GM10266 (cell line): ENCODE measurements around the gene AMOTL1.

Experiments used
- DNase-seq: peaks from one replicate; pipeline ENCODE4 v3.0.0; 2012; ENCODE audit errors: extremely low spot score
- CTCF ChIP-seq: IDR thresholded peaks from 2 replicates; pipeline ENCODE4 v1.5.1; 2012; ENCODE audit warnings: mild to moderate bottlenecking, low read depth; ENCODE audit not compliant: control insufficient read depth, insufficient read depth; ENCODE audit errors: missing control alignments

The AMOTL1 gene

GRCh38 chr11:94760296-94760695 lies 7.9 kb upstream of the AMOTL1 start:
- no peak for TF ChIP-seq CTCF
- DNase-seq: no peak

DNA sequence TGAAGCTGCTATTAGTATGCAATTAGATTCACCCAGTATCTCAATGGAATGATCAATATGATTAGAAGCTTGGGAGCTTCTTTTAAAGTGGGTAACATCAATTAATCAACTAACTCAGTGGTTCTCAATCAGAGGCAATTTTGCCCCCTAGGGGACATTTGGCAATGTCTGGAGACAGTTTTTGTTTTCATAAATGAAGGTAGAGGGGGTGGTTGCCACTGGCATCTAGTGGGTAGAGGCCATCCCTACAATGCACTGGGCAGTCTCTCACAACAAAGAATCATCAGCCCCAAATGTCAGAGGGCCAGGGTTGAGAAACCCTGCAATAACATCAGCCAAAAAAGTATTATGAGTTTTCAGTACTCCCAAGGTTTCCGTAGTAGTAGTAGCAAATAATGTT lies 5.9 kb upstream of the AMOTL1 start:
- TF ChIP-seq CTCF: peak; percentile 30
- no peak for DNase-seq

- TF ChIP-seq CTCF: no peak
- DNase-seq: no peak
Measured at GRCh38 chr11:94762995-94763394, 5.2 kb upstream of the AMOTL1 start.

DNA sequence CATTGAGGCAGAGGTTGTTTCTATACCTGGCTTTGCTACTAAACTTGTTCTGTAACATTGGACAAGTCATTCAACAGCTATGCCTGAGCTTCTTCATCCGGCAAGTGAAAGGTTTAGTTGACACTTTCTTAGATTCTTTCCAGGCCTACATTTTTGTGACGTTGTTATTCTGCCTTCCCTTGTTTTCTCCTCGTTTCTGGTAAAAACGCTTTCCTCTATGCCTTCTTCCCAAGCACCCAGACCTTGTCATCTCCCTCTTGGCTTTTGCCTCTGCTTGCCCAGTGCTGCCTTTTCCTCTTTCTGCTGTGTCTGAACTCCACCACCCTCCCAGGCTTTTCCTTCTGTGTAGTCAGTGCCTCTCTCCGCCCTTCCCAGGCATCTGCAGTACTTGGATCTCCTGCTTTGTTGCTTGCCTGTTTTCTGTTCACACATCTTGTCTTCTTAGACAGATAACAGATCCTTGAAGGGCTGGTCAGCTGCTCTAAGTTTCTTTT lies 1.4 kb upstream of the AMOTL1 start:
- no peak for DNase-seq
- TF ChIP-seq CTCF: no peak

DNA sequence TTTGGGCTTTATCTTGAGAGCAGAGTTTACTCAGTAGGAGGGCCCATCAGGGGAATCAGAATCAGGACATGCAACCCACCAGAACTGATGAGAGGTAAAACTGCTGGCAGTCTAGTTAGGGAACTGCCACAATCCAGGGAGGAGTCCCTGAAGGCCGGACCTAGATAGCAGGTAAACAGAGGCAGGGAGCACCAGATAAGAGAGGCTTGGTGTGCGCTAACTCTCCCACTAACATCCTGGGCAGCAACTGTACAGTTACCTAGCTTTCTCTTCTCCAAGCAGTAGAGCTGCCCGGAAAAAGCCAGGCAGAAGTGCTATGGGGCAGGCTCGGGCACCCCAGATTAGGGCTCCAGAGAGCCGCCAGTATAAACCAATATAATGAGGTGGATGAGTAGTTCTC lies 865 bp upstream of the AMOTL1 start:
- TF ChIP-seq CTCF: no peak
- DNase-seq: no peak

GRCh38 chr11:94768602-94769541 lies 716 bp downstream of the AMOTL1 start:
- TF ChIP-seq CTCF: no peak

GRCh38 chr11:94769880-94770279 lies 1.7 kb downstream of the AMOTL1 start:
- TF ChIP-seq CTCF: no peak
- DNase-seq: no peak

More at GRCh38 chr11:94768602-94769541, 716 bp downstream of the AMOTL1 start:
- DNase-seq: no peak
